GM19463 (cell line): ENCODE measurements around the gene NEK10.

Source experiments
- ATAC-seq: cut with Tn5 transposase; IDR thresholded peaks from one replicate; pipeline ENCODE4 v1.9.1; 2021; ENCODE audit warnings: mild to moderate bottlenecking, moderate library complexity; ENCODE audit not compliant: unreplicated experiment

NEK10 gene

GRCh38 chr3:27185231-27185989 lies 183.8 kb downstream of the NEK10 start:
- no peak for ATAC-seq

GRCh38 chr3:27184261-27184660 lies 184.9 kb downstream of the NEK10 start:
- no peak for ATAC-seq

- no peak for ATAC-seq
Measured at GRCh38 chr3:27176256-27176655, 192.9 kb downstream of the NEK10 start.

GRCh38 chr3:27174530-27174929 lies 194.7 kb downstream of the NEK10 start:
- ATAC-seq, result no peak

GRCh38 chr3:27171113-27171512 lies 198.1 kb downstream of the NEK10 start:
- peak; percentile 79 for ATAC-seq

GRCh38 chr3:27166888-27167287 lies 202.3 kb downstream of the NEK10 start:
- no peak for ATAC-seq

- no peak for ATAC-seq
Measured at GRCh38 chr3:27165321-27165721, 203.9 kb downstream of the NEK10 start.

GRCh38 chr3:27160779-27161287 lies 208.3 kb downstream of the NEK10 start:
- no peak for ATAC-seq

GRCh38 chr3:27160146-27160545 lies 209.0 kb downstream of the NEK10 start:
- no peak for ATAC-seq

GRCh38 chr3:27147215-27147614 lies 222.0 kb downstream of the NEK10 start:
- no peak for ATAC-seq

- ATAC-seq, result no peak
Measured at GRCh38 chr3:27146786-27147185, 222.4 kb downstream of the NEK10 start.

GRCh38 chr3:27145719-27146118 lies 223.5 kb downstream of the NEK10 start:
- ATAC-seq, result no peak

GRCh38 chr3:27141668-27142067 lies 227.5 kb downstream of the NEK10 start:
- ATAC-seq, result no peak

GRCh38 chr3:27138562-27138961 lies 230.6 kb downstream of the NEK10 start:
- no peak for ATAC-seq

GRCh38 chr3:27138005-27138404 lies 231.2 kb downstream of the NEK10 start:
- no peak for ATAC-seq

- peak; percentile 97 for ATAC-seq
Measured at GRCh38 chr3:27134171-27134796, 234.9 kb downstream of the NEK10 start.

GRCh38 chr3:27133060-27133459 lies 236.1 kb downstream of the NEK10 start:
- ATAC-seq, result no peak

- ATAC-seq, result no peak
Measured at GRCh38 chr3:27130796-27131195, 238.4 kb downstream of the NEK10 start.

- no peak for ATAC-seq
Measured at GRCh38 chr3:27127879-27128278, 241.3 kb downstream of the NEK10 start.

- no peak for ATAC-seq
Measured at GRCh38 chr3:27127195-27127594, 242.0 kb downstream of the NEK10 start.

GRCh38 chr3:27125821-27126501 lies 243.2 kb downstream of the NEK10 start:
- ATAC-seq, result no peak

- no peak for ATAC-seq
Measured at GRCh38 chr3:27119639-27120038, 249.5 kb downstream of the NEK10 start.
